ENCODE data around the gene CHDH. TPM values are rescaled to one million over a fixed set of nuclear protein-coding genes. Genes with fewer than 3 reads are reported as not detected.

Gene CHDH
- polyA plus RNA-seq, 3 donors: not detected

DNA sequence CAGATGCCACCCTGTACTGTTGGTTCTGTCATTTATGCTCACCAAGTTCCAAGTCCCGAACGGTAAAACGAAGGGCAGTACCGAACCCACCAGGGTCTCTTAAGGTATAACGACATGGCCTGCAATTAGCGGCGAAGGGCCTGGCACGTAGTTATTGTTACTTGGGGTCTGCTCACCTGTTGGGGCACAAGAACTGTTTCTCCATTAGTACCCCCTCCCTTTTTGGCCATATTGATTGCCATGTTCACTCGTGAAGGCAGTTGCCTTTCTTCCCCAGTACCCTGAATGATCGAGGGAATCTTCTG is 584 bp upstream of the CHDH start:
- Histone ChIP-seq H3K4me3 (replicated peaks in 1 of 3; ENCODE audit: low read depth in 2 of 3, low read length in 3 of 3) (peak overlapping the region in 1 of 3 experiments; percentile 76), H2AFZ (ENCODE audit: insufficient read depth, low read depth, low read length, poor library complexity, severe bottlenecking) (no peak overlapping the region), H3K9ac (ENCODE audit: insufficient read depth, low read length, poor library complexity, severe bottlenecking) (no peak overlapping the region)

DNA sequence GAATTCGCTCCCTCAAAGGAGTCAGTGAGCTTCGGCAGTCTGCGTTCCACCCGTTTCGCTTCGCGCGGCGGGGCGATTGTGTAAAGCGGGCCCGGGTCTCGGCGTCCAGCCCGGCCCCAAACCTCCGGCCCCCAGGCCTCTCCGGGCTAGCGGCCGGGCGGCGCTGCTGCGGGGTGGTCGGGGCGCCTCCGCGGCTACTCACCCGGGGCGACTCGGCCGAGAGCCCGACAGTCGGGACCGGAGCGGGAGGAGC is 412 bp downstream of the CHDH start:
- Mint-ChIP-seq H3K36me3 (peaks cover 2 to 3% of the 10 kb centered on the region in 2 donors), H3K4me1 (peaks cover 9% of the 10 kb centered on the region), H3K27ac (no peak overlapping the region), H3K4me3 (peak overlapping the region; percentile 74 to 92), H3K9me3 (peaks cover 0 to 10% (median 1%) of the 10 kb centered on the region in 7 donors), H3K27me3 (ENCODE audit: low read depth in 3 of 3) (peaks cover 55 to 71% (median 55%) of the 10 kb centered on the region in 3 donors)
- whole genome bisulfite sequencing (ENCODE audit: insufficient coverage): under 1% methylated on average over 34 of the region's 34 CpGs
- Histone ChIP-seq H3K9me3 (replicated peaks in 1 of 2; ENCODE audit: control insufficient read depth in 1 of 2, insufficient read depth in 1 of 2, low read length in 2 of 2) (peaks cover 0 to 8% of the 10 kb centered on the region in 2 donors), H3K9ac (ENCODE audit: insufficient read depth, low read length, poor library complexity, severe bottlenecking) (peak overlapping the region; percentile 51), H3K36me3 (replicated peaks in 1 of 2; ENCODE audit: control insufficient read depth in 1 of 2, insufficient read depth in 2 of 2, low read length in 2 of 2) (no peaks in the 10 kb centered on the region), H3K79me2 (ENCODE audit: insufficient read depth, low read length) (no peaks in the 10 kb centered on the region), H3K4me1 (ENCODE audit: control insufficient read depth in 1 of 2, insufficient read depth in 2 of 2, low read length in 2 of 2) (peaks cover 8 to 14% of the 10 kb centered on the region in 2 donors), H4K20me1 (ENCODE audit: insufficient read depth, low read length) (no peaks in the 10 kb centered on the region), H3K4me3 (replicated peaks in 1 of 3; ENCODE audit: low read depth in 2 of 3, low read length in 3 of 3) (peak overlapping the region; percentile 27 to 76 (median 31)), H2AFZ (ENCODE audit: insufficient read depth, low read depth, low read length, poor library complexity, severe bottlenecking) (peak overlapping the region; percentile 77), H3K27me3 (ENCODE audit: control insufficient read depth in 2 of 2, insufficient read depth in 2 of 2, low read length in 2 of 2) (peaks cover 29 to 61% of the 10 kb centered on the region in 2 donors), H3K27ac (ENCODE audit: low read depth in 1 of 2, low read length in 2 of 2) (no peak overlapping the region), H3K4me2 (replicated peaks; ENCODE audit: extremely low read depth, low read length, poor library complexity, severe bottlenecking) (peak overlapping the region; percentile 80)
- no peak for DNase-seq
- intact Hi-C loops (cut with micrococcal nuclease): no loop called here
- TF ChIP-seq, protein P1, sequence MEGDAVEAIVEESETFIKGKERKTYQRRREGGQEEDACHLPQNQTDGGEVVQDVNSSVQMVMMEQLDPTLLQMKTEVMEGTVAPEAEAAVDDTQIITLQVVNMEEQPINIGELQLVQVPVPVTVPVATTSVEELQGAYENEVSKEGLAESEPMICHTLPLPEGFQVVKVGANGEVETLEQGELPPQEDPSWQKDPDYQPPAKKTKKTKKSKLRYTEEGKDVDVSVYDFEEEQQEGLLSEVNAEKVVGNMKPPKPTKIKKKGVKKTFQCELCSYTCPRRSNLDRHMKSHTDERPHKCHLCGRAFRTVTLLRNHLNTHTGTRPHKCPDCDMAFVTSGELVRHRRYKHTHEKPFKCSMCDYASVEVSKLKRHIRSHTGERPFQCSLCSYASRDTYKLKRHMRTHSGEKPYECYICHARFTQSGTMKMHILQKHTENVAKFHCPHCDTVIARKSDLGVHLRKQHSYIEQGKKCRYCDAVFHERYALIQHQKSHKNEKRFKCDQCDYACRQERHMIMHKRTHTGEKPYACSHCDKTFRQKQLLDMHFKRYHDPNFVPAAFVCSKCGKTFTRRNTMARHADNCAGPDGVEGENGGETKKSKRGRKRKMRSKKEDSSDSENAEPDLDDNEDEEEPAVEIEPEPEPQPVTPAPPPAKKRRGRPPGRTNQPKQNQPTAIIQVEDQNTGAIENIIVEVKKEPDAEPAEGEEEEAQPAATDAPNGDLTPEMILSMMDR (IDR thresholded peaks at IDR 0.05): no peak

More for the DNA sequence above, 584 bp upstream of the CHDH start:
- intact Hi-C loops (cut with micrococcal nuclease): no loop called here
- Mint-ChIP-seq H3K36me3 (peaks cover 2 to 3% of the 10 kb centered on the region in 2 donors), H3K4me1 (peaks cover 9% of the 10 kb centered on the region), H3K4me3 (peak overlapping the region; percentile 60 to 81), H3K27ac (no peak overlapping the region), H3K27me3 (ENCODE audit: low read depth in 3 of 3) (peaks cover 51 to 68% (median 53%) of the 10 kb centered on the region in 3 donors), H3K9me3 (peaks cover 0 to 10% (median 1%) of the 10 kb centered on the region in 7 donors)
- no peak for DNase-seq
- 60% methylated on average over 7 of the region's 10 CpGs for WGBS (ENCODE audit: insufficient coverage)
- Histone ChIP-seq H4K20me1 (ENCODE audit: insufficient read depth, low read length) (no peaks in the 10 kb centered on the region), H3K36me3 (replicated peaks in 1 of 2; ENCODE audit: control insufficient read depth in 1 of 2, insufficient read depth in 2 of 2, low read length in 2 of 2) (no peaks in the 10 kb centered on the region), H3K27me3 (ENCODE audit: control insufficient read depth in 2 of 2, insufficient read depth in 2 of 2, low read length in 2 of 2) (peaks cover 29 to 64% of the 10 kb centered on the region in 2 donors), H3K9me3 (replicated peaks in 1 of 2; ENCODE audit: control insufficient read depth in 1 of 2, insufficient read depth in 1 of 2, low read length in 2 of 2) (peaks cover 0 to 8% of the 10 kb centered on the region in 2 donors), H3K79me2 (ENCODE audit: insufficient read depth, low read length) (no peaks in the 10 kb centered on the region), H3K4me1 (ENCODE audit: control insufficient read depth in 1 of 2, insufficient read depth in 2 of 2, low read length in 2 of 2) (peaks cover 8 to 14% of the 10 kb centered on the region in 2 donors), H3K4me2 (replicated peaks; ENCODE audit: extremely low read depth, low read length, poor library complexity, severe bottlenecking) (peak overlapping the region; percentile 80), H3K27ac (ENCODE audit: low read depth in 1 of 2, low read length in 2 of 2) (no peak overlapping the region)
- TF ChIP-seq, protein P1 (IDR thresholded peaks at IDR 0.05): no peak
